KMS-11 (cell line): ENCODE results near the gene FRMPD4.

Source experiments
- H2AFZ ChIP-seq: fragments of 200-600 bp; sonication (generic); 2 replicates; pipeline ENCODE4 v1.6.1; 2016; ENCODE audit warnings: antibody characterized with exemption, mixed run types, low read depth
- H3K27ac ChIP-seq: fragments of 200-600 bp; sonication (generic); 2 replicates; pipeline ENCODE4 v1.6.1; 2016; ENCODE audit warnings: mild to moderate bottlenecking, mixed run types
- H3K27me3 ChIP-seq: fragments of 200-600 bp; sonication (generic); 2 replicates; pipeline ENCODE4 v1.6.1; 2017; ENCODE audit warnings: mild to moderate bottlenecking, low read depth, mixed run types, moderate library complexity; ENCODE audit not compliant: insufficient read depth
- H3K36me3 ChIP-seq: fragments of 200-600 bp; sonication (generic); 2 replicates; pipeline ENCODE4 v1.6.1; 2017; ENCODE audit warnings: mild to moderate bottlenecking, mixed run types; ENCODE audit not compliant: insufficient read depth
- H3K4me1 ChIP-seq: fragments of 200-600 bp; sonication (generic); 2 replicates; pipeline ENCODE4 v1.6.1; 2016; ENCODE audit warnings: mild to moderate bottlenecking, low read depth, mixed run types; ENCODE audit not compliant: poor library complexity, severe bottlenecking
- H3K4me2 ChIP-seq: fragments of 200-600 bp; sonication (generic); 2 replicates; pipeline ENCODE4 v1.7.0; 2016; ENCODE audit warnings: mild to moderate bottlenecking, mixed run types
- H3K4me3 ChIP-seq: fragments of 200-600 bp; sonication (generic); IDR thresholded peaks from 2 replicates; pipeline ENCODE4 v1.6.1; 2017; ENCODE audit warnings: low read depth, low read length, mixed read lengths; ENCODE audit not compliant: insufficient read depth
- H3K79me2 ChIP-seq: fragments of 200-600 bp; sonication (generic); 2 replicates; pipeline ENCODE4 v1.6.1; 2016; ENCODE audit warnings: low read depth, mixed run types; ENCODE audit not compliant: insufficient read depth
- H3K9ac ChIP-seq: fragments of 200-600 bp; sonication (generic); 2 replicates; pipeline ENCODE4 v1.6.1; 2016; ENCODE audit warnings: mild to moderate bottlenecking, mixed run types
- H4K20me1 ChIP-seq: fragments of 200-600 bp; sonication (generic); 2 replicates; pipeline ENCODE4 v1.6.1; 2016; ENCODE audit warnings: mild to moderate bottlenecking, mixed run types; ENCODE audit not compliant: insufficient read depth
- TF ChIP-seq, protein P1 (sequence below): fragments of 200-600 bp; sonication (generic); conservative IDR thresholded peaks from 2 replicates; pipeline ENCODE4 v1.6.1; 2017; ENCODE audit warnings: low read depth, mild to moderate bottlenecking, antibody characterized with exemption, low read length, moderate library complexity, mixed read lengths

FRMPD4 gene

DNA sequence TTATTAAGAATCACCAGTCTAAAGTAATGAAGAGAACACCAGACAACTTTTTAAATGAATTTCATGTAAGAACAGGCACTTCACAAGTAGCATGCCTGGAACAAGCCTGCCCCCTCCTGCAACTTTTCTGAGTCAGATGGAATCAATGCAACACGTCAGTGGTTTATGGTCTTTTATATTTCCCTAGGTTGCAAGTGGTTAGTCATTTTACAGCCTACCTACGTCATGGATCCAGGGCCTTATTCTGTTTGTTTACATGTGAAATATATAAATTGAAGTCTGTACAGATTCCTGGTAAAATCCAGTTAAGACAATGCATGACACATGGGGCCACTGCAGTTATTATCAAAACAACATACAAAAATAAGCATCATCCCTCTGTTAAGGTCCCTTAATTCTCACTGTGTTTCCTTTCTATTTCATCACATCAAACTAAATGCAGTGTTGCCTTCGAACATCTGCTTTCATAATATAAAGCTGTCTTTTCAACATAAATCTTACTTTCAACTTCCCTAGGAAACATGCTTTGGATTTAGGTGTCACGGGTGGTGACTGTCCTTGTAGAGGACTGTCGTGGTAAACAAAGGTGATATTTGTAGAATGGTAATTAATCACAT is 309.3 kb downstream of the FRMPD4 start:
- Histone ChIP-seq H2AFZ (no peak overlapping the region), H3K4me2 (no peak overlapping the region), H3K36me3 (no peaks in the 10 kb centered on the region), H3K9ac (no peak overlapping the region), H3K27ac (no peak overlapping the region), H3K27me3 (no peaks in the 10 kb centered on the region), H4K20me1 (no peaks in the 10 kb centered on the region), H3K4me1 (no peaks in the 10 kb centered on the region), H3K79me2 (no peaks in the 10 kb centered on the region), H3K4me3 (no peak overlapping the region)
- TF ChIP-seq, protein P1, sequence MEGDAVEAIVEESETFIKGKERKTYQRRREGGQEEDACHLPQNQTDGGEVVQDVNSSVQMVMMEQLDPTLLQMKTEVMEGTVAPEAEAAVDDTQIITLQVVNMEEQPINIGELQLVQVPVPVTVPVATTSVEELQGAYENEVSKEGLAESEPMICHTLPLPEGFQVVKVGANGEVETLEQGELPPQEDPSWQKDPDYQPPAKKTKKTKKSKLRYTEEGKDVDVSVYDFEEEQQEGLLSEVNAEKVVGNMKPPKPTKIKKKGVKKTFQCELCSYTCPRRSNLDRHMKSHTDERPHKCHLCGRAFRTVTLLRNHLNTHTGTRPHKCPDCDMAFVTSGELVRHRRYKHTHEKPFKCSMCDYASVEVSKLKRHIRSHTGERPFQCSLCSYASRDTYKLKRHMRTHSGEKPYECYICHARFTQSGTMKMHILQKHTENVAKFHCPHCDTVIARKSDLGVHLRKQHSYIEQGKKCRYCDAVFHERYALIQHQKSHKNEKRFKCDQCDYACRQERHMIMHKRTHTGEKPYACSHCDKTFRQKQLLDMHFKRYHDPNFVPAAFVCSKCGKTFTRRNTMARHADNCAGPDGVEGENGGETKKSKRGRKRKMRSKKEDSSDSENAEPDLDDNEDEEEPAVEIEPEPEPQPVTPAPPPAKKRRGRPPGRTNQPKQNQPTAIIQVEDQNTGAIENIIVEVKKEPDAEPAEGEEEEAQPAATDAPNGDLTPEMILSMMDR, result no peak

GRCh38 chrX:12452268-12452667 is 314.0 kb downstream of the FRMPD4 start:
- Histone ChIP-seq H3K79me2 (no peaks in the 10 kb centered on the region), H3K9ac (no peak overlapping the region), H3K27me3 (no peaks in the 10 kb centered on the region), H4K20me1 (no peaks in the 10 kb centered on the region), H3K4me1 (no peaks in the 10 kb centered on the region), H3K4me2 (no peak overlapping the region), H2AFZ (no peak overlapping the region), H3K27ac (no peak overlapping the region), H3K36me3 (no peaks in the 10 kb centered on the region), H3K4me3 (no peak overlapping the region)
- TF ChIP-seq, protein P1, result no peak

GRCh38 chrX:12460929-12461328 is 322.7 kb downstream of the FRMPD4 start:
- Histone ChIP-seq H3K4me3 (no peak overlapping the region), H3K9ac (no peak overlapping the region), H3K4me2 (no peak overlapping the region), H4K20me1 (no peaks in the 10 kb centered on the region), H3K27ac (no peak overlapping the region), H3K36me3 (no peaks in the 10 kb centered on the region), H2AFZ (no peak overlapping the region), H3K27me3 (no peaks in the 10 kb centered on the region), H3K79me2 (no peaks in the 10 kb centered on the region), H3K4me1 (no peaks in the 10 kb centered on the region)
- TF ChIP-seq, protein P1, result no peak

GRCh38 chrX:12463052-12463451 is 324.8 kb downstream of the FRMPD4 start:
- H3K4me3 ChIP-seq, result no peak overlapping the region
- H3K4me2 ChIP-seq, result no peak overlapping the region
- H3K27ac ChIP-seq, result no peak overlapping the region
- H3K9ac ChIP-seq, result no peak overlapping the region
- H4K20me1 ChIP-seq, result no peaks in the 10 kb centered on the region
- H3K79me2 ChIP-seq, result no peaks in the 10 kb centered on the region
- no peaks in the 10 kb centered on the region for H3K4me1 ChIP-seq
- no peaks in the 10 kb centered on the region for H3K36me3 ChIP-seq
- no peaks in the 10 kb centered on the region for H3K27me3 ChIP-seq
- TF ChIP-seq, protein P1, result no peak
- no peak overlapping the region for H2AFZ ChIP-seq
